ENCODE data around the gene INPP5D. TPM values are rescaled to one million over a fixed set of nuclear protein-coding genes. Genes with fewer than 3 reads are reported as not detected.

The INPP5D gene
- total and polyA plus RNA-seq, 2 of the 8 experiments (the other 6 are each of a cell fraction or from before 2014, with no cell fraction given) = 4.5 to 7.1 TPM

- H2BK15ac ChIP-seq (ENCODE audit: low read length) = no peak overlapping the region
- H3K79me1 ChIP-seq (ENCODE audit: low read depth, low read length) = peaks cover 2% of the 10 kb centered on the region; the same call in 1 of the 2 replicates
- TF ChIP-seq YY1 (IDR thresholded peaks at IDR 0.05; ENCODE audit: low read depth, low read length) (no peak), SUZ12 (IDR thresholded peaks at IDR 0.05; ENCODE audit: low read length) (no peak), ZNF274 (IDR thresholded peaks at IDR 0.05; ENCODE audit: borderline replicate concordance, extremely low read depth, low read length) (no peak), SAP30 (IDR thresholded peaks at IDR 0.05; ENCODE audit: insufficient read depth, insufficient replicate concordance, low read length) (no peak), EGR1 (IDR thresholded peaks at IDR 0.05; ENCODE audit: borderline replicate concordance, low read depth, low read length) (no peak), BCL11A (IDR thresholded peaks at IDR 0.05; ENCODE audit: low read depth in 2 of 2, low read length in 2 of 2) (no peak), EZH2 (IDR thresholded peaks at IDR 0.05; ENCODE audit: low read depth, low read length, severe bottlenecking) (no peak), USF2 (IDR thresholded peaks at IDR 0.05; ENCODE audit: low read length) (no peak), SP4 (IDR thresholded peaks at IDR 0.05; ENCODE audit: low read length) (no peak), ATF3 (IDR thresholded peaks at IDR 0.05; ENCODE audit: insufficient read depth, low read depth, low read length) (no peak), NANOG (IDR thresholded peaks at IDR 0.05; ENCODE audit: insufficient read depth, low read depth, low read length, poor library complexity, severe bottlenecking) (no peak)
- no peak overlapping the region for H4K8ac ChIP-seq (ENCODE audit: extremely low read depth, insufficient read depth, low read length)
- no peak overlapping the region for H3K27ac ChIP-seq (ENCODE audit: low read depth, low read length)
- no peak overlapping the region for H2BK20ac ChIP-seq (ENCODE audit: low read length)
- no peak overlapping the region for H4K91ac ChIP-seq (replicated peaks; ENCODE audit: insufficient read length, low read length)
- no peak overlapping the region for H2AK5ac ChIP-seq (ENCODE audit: low read depth, low read length)
- peaks cover 0 to 8% of the 10 kb centered on the region in 2 experiments; a peak in 2 of 4 replicates for H3K9me3 ChIP-seq (ENCODE audit: insufficient read depth in 2 of 2, low read depth in 1 of 2, low read length in 1 of 2)
- no peak overlapping the region for H2BK120ac ChIP-seq (replicated peaks; ENCODE audit: low read depth, low read length)
- H2AFZ ChIP-seq (ENCODE audit: low read length) = no peak overlapping the region
- FAIRE-seq (no peak), DNase-seq (ENCODE audit: low read depth in 1 of 2, low spot score in 2 of 2) (no peak)
- no peak overlapping the region for H3K14ac ChIP-seq (ENCODE audit: insufficient read length)
- CTCF ChIA-PET (ENCODE audit: partially characterized antibody) = interaction anchor here (2.1 kb wide), 1 partner anchor 14 kb away, joined by 9 read pairs; no protein-coding TSS in a partner anchor
- H2BK12ac ChIP-seq (ENCODE audit: low read depth, low read length) = no peak overlapping the region
- no peaks in the 10 kb centered on the region for H3K79me2 ChIP-seq (ENCODE audit: control insufficient read depth in 1 of 2, insufficient read depth in 2 of 2, low read length in 2 of 2)
- no peak overlapping the region; the same call in 1 of the 2 replicates for H3K18ac ChIP-seq (ENCODE audit: extremely low read depth, low read length)
- POLR2A ChIA-PET (ENCODE audit: partially characterized antibody) = interaction anchor here (1.0 kb wide), 1 partner anchor 21 kb away, joined by 3 read pairs; the partner anchor contains the start of gene INPP5D
- H4K20me1 ChIP-seq (replicated peaks in 1 of 2; ENCODE audit: control insufficient read depth in 1 of 2, insufficient read depth in 2 of 2, low read length in 2 of 2) = peaks cover 0 to 4% of the 10 kb centered on the region in 2 experiments
- H3K36me3 ChIP-seq (ENCODE audit: control insufficient read depth in 2 of 4, insufficient read depth in 4 of 4, low read length in 3 of 4) = no peaks in the 10 kb centered on the region
- no peak overlapping the region for H4K5ac ChIP-seq (ENCODE audit: insufficient read length, low read depth, low read length)
- no peak overlapping the region for H3K9ac ChIP-seq (replicated peaks in 1 of 4; ENCODE audit: extremely low read depth in 1 of 4, low read depth in 3 of 4, low read length in 3 of 4)
- H3K4me3 ChIP-seq (ENCODE audit: extremely low read depth in 1 of 4, insufficient read depth in 2 of 4, low read depth in 3 of 4, low read length in 4 of 4) = no peak overlapping the region
- H3K4me1 ChIP-seq (replicated peaks in 1 of 4; ENCODE audit: control insufficient read depth in 3 of 4, insufficient read depth in 4 of 4, low read length in 3 of 4) = no peaks in the 10 kb centered on the region
- H3K4me2 ChIP-seq (ENCODE audit: insufficient read depth in 1 of 2, low read depth in 2 of 2, low read length in 2 of 2) = no peak overlapping the region
- H3K4ac ChIP-seq (replicated peaks; ENCODE audit: insufficient read length, low read depth, low read length) = no peak overlapping the region
- H3K27me3 ChIP-seq (replicated peaks in 1 of 4; ENCODE audit: control insufficient read depth in 3 of 4, extremely low read depth in 1 of 4, insufficient read depth in 3 of 4, low read length in 3 of 4) = no peaks in the 10 kb centered on the region; a peak in 1 of 7 replicates
- H3K56ac ChIP-seq (replicated peaks; ENCODE audit: insufficient read length, low read depth, low read length) = no peak overlapping the region
- H3K23ac ChIP-seq (ENCODE audit: insufficient read length) = no peak overlapping the region
- no peak overlapping the region for H2BK5ac ChIP-seq (ENCODE audit: low read depth, low read length)
- peaks cover 8% of the 10 kb centered on the region for H3K23me2 ChIP-seq (ENCODE audit: low read depth, low read length)
- 96% methylated on average over 10 of the region's 10 CpGs; no CpG with 5 or more reads in 1 of the 2 experiments for WGBS, 2 experiments (ENCODE audit: extremely low coverage in 1 of 2, insufficient coverage in 1 of 2, insufficient read length in 1 of 2, insufficient replicate concordance in 2 of 2, low coverage in 1 of 2, low lambda C conversion rate in 2 of 2, missing lambda C conversion rate in 1 of 2)
These were observed 20.2 kb upstream of the INPP5D start for GRCh38 chr2:233039846-233040530.

Data from H1 (cell line).